ENCODE data around the gene TERT. TPM values are rescaled to one million over a fixed set of nuclear protein-coding genes. Genes with fewer than 3 reads are reported as not detected.
A peak's percentile ranks its signal among the peaks of the same experiment; 100 is the strongest.

The TERT gene
- total RNA-seq, 1 donor from 2014 or later, result 2.4 TPM

DNA sequence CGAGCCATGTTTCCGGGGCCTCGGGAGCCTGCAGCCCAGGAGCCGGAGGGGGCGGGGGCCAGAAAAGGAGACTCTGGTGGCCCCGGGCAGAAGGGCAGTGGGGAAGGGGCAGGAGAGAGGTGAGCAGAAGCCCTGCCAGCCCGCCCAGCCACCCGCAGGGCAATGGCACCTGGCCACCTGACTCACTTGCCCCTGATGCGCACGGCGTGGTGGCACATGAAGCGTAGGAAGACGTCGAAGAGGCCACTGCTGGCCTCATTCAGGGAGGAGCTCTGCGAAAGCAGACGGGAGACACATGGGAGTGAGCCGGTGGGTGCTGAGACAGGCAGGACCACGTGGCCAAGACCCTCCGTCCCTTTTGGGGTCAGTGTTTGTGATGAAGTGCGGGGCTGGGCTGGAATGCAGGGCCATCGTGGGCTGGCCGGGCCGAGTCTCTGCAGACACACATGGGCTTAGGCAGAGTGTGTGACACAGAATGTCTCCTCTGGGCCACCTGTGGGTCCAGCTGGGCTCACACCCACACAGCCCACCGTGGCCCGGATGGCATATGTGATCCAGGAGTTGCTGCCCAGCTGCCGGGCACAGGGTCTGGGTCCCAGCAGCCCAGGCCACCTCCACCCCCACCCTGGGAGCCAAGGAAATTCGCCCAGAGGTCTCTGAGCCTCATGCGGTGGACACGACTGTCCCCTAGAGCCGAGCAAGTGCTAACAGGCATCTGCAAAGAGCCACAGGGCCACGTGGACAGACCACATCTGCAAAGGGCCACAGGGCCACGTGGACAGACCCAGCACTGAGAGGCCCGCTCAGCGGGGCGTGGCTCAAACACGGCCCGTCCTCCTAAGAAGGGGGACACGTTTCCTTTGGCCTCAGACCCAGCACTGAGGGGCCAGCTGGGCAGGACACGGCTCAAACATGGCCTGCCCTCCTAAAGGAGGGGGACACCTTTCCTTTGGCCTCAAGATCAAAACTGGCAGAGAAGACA is 23.6 kb downstream of the TERT start:
- DNase-seq (ENCODE audit: low spot score), result no peak
- Histone ChIP-seq H3K4me1 (no peaks in the 10 kb centered on the region), H4K20me1 (ENCODE audit: low read depth) (no peaks in the 10 kb centered on the region), H3K79me2 (ENCODE audit: low read depth) (no peaks in the 10 kb centered on the region), H2AFZ (replicated peaks) (no peak overlapping the region), H3K9me3 (ENCODE audit: low read depth) (no peaks in the 10 kb centered on the region), H3K9ac (no peak overlapping the region), H3K36me3 (no peaks in the 10 kb centered on the region), H3K4me3 (no peak overlapping the region), H3F3A (ENCODE audit: low read depth) (no peaks in the 10 kb centered on the region), H3K27ac (no peak overlapping the region), H3K27me3 (no peaks in the 10 kb centered on the region), H3K4me2 (no peak overlapping the region)
- Mint-ChIP-seq H3K36me3 (no peaks in the 10 kb centered on the region), H3K9me3 (no peaks in the 10 kb centered on the region), H3K4me1 (no peaks in the 10 kb centered on the region), H3K4me3 (no peak overlapping the region), H3K27ac (peak overlapping the region; percentile 53), H3K27me3 (ENCODE audit: insufficient read depth, low read depth) (peaks cover 3% of the 10 kb centered on the region)
- TF ChIP-seq EZH2 (IDR thresholded peaks at IDR 0.05) (no peak), EZH2phosphoT487 (IDR thresholded peaks at IDR 0.05) (no peak)
- TF ChIP-seq, protein P1, sequence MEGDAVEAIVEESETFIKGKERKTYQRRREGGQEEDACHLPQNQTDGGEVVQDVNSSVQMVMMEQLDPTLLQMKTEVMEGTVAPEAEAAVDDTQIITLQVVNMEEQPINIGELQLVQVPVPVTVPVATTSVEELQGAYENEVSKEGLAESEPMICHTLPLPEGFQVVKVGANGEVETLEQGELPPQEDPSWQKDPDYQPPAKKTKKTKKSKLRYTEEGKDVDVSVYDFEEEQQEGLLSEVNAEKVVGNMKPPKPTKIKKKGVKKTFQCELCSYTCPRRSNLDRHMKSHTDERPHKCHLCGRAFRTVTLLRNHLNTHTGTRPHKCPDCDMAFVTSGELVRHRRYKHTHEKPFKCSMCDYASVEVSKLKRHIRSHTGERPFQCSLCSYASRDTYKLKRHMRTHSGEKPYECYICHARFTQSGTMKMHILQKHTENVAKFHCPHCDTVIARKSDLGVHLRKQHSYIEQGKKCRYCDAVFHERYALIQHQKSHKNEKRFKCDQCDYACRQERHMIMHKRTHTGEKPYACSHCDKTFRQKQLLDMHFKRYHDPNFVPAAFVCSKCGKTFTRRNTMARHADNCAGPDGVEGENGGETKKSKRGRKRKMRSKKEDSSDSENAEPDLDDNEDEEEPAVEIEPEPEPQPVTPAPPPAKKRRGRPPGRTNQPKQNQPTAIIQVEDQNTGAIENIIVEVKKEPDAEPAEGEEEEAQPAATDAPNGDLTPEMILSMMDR (IDR thresholded peaks at IDR 0.05), result no peak

DNA sequence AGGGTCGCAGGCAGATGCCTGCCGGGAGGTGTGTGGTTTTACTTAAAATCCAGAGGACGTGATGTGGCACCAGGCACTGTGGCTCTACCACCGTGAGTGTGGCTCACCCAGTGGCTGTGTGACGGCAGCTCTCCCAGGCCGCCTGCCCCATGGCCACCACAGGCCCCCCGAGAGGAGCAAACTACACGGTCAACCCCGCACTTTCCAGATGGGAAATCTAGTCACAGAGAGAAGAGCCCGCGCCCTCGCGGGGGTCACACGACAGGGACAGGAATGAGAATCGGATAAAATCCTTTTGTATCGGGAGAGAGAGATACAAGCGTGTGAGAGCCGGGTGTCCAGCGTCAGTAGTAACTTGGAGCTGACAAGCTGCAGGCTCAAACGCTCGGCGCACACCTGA is 24.4 kb downstream of the TERT start:
- H3K79me2 ChIP-seq (ENCODE audit: low read depth), result no peaks in the 10 kb centered on the region
- no peak for DNase-seq (ENCODE audit: low spot score)
- no peaks in the 10 kb centered on the region for H3K4me1 Mint-ChIP-seq
- no peak overlapping the region for H2AFZ ChIP-seq (replicated peaks)
- no peaks in the 10 kb centered on the region for H4K20me1 ChIP-seq (ENCODE audit: low read depth)
- H3K36me3 Mint-ChIP-seq, result no peaks in the 10 kb centered on the region
- TF ChIP-seq, protein P1 (IDR thresholded peaks at IDR 0.05), result no peak
- no peaks in the 10 kb centered on the region for H3F3A ChIP-seq (ENCODE audit: low read depth)
- H3K4me3 Mint-ChIP-seq, result no peak overlapping the region
- no peak overlapping the region for H3K9ac ChIP-seq
- H3K27ac ChIP-seq, result no peak overlapping the region
- no peak overlapping the region for H3K4me3 ChIP-seq
- H3K36me3 ChIP-seq, result no peaks in the 10 kb centered on the region
- H3K27me3 Mint-ChIP-seq (ENCODE audit: insufficient read depth, low read depth), result peaks cover 3% of the 10 kb centered on the region
- no peak overlapping the region for H3K27ac Mint-ChIP-seq
- H3K9me3 ChIP-seq (ENCODE audit: low read depth), result no peaks in the 10 kb centered on the region
- no peaks in the 10 kb centered on the region for H3K4me1 ChIP-seq
- H3K4me2 ChIP-seq, result no peak overlapping the region
- H3K9me3 Mint-ChIP-seq, result no peaks in the 10 kb centered on the region
- H3K27me3 ChIP-seq, result no peaks in the 10 kb centered on the region

DNA sequence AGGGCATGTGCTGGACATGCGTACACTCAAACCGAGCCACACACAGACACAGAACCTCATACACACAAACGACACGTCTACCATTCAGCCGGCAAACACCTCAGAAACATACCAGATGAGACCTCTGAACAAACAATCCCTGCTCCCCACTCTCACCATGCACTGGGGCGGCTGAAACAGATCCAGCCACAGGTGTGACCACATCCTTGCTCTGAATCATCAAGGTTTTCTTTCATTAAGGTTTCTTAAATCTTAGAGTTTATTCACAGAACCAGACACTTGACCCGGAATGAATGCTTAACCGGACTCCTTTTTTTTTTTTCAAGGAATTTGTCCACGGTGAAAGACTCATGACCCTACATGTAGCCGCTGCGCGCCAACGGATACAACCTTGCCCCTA is 26.2 kb downstream of the TERT start:
- Histone ChIP-seq H3F3A (ENCODE audit: low read depth) (no peaks in the 10 kb centered on the region), H3K27me3 (no peaks in the 10 kb centered on the region), H2AFZ (replicated peaks) (no peak overlapping the region), H3K36me3 (no peaks in the 10 kb centered on the region), H3K4me3 (no peak overlapping the region), H3K9ac (no peak overlapping the region), H4K20me1 (ENCODE audit: low read depth) (no peaks in the 10 kb centered on the region), H3K79me2 (ENCODE audit: low read depth) (no peaks in the 10 kb centered on the region), H3K4me1 (no peaks in the 10 kb centered on the region), H3K9me3 (ENCODE audit: low read depth) (no peaks in the 10 kb centered on the region), H3K27ac (no peak overlapping the region), H3K4me2 (no peak overlapping the region)
- Mint-ChIP-seq H3K27me3 (ENCODE audit: insufficient read depth, low read depth) (peaks cover 3% of the 10 kb centered on the region), H3K9me3 (no peaks in the 10 kb centered on the region), H3K36me3 (no peaks in the 10 kb centered on the region), H3K4me1 (no peaks in the 10 kb centered on the region), H3K27ac (peak overlapping the region; percentile 53), H3K4me3 (no peak overlapping the region)
- TF ChIP-seq EZH2phosphoT487 (IDR thresholded peaks at IDR 0.05) (no peak), EZH2 (IDR thresholded peaks at IDR 0.05) (no peak)
- TF ChIP-seq, protein P1 (IDR thresholded peaks at IDR 0.05), result no peak
- no peak for DNase-seq (ENCODE audit: low spot score)
